ENCODE data around the gene LTC4S.

DNA sequence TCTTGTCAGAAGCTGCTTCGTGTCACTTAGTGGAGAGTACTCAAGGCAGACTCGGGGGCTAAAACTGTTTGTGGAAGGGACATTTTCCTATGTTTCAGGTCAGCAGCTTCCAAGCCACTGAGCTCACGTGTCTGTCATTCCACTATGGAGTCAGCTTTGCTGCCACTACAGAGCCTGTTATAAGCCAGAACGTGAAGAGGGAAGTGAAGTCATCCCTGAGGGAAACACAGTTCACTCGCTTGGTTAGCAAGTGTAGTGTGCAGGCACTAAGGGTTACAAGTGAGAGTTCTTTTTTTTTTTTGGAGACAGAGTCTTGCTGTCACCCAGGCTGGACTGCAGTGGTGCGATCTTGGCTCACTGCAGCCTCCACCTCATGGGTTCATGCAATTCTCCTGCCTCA, 24.5 kb upstream of the LTC4S start:
- TF ChIP-seq, protein P1, sequence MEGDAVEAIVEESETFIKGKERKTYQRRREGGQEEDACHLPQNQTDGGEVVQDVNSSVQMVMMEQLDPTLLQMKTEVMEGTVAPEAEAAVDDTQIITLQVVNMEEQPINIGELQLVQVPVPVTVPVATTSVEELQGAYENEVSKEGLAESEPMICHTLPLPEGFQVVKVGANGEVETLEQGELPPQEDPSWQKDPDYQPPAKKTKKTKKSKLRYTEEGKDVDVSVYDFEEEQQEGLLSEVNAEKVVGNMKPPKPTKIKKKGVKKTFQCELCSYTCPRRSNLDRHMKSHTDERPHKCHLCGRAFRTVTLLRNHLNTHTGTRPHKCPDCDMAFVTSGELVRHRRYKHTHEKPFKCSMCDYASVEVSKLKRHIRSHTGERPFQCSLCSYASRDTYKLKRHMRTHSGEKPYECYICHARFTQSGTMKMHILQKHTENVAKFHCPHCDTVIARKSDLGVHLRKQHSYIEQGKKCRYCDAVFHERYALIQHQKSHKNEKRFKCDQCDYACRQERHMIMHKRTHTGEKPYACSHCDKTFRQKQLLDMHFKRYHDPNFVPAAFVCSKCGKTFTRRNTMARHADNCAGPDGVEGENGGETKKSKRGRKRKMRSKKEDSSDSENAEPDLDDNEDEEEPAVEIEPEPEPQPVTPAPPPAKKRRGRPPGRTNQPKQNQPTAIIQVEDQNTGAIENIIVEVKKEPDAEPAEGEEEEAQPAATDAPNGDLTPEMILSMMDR (IDR thresholded peaks at IDR 0.05): no peak
- TF ChIP-seq POLR2A (IDR thresholded peaks at IDR 0.05) (no peak), POLR2AphosphoS5 (IDR thresholded peaks at IDR 0.05) (no peak)
